Coronary artery (tissue), 2 donors: ENCODE measurements around the gene PLEKHG5.

Experiments
- DNase-seq: peaks from one replicate; pipeline ENCODE4 v3.0.0-alpha.2; 2017; ENCODE audit warnings: low spot score
- H3K27ac ChIP-seq, 2 donors: fragments of 200-600 bp; sonication (generic); one replicate each; pipeline ENCODE4 v1.5.1; 2016 to 2019
- H3K4me3 ChIP-seq: fragments of 200-600 bp; sonication (generic); 2 replicates; pipeline ENCODE4 v1.5.1; 2016; ENCODE audit warnings: mild to moderate bottlenecking, moderate library complexity
- TF ChIP-seq, protein P1 (sequence below): fragments of 200-600 bp; sonication (generic); IDR thresholded peaks from one replicate; pipeline ENCODE4 v1.5.1; 2019; ENCODE audit warnings: antibody characterized with exemption

Gene PLEKHG5

DNA sequence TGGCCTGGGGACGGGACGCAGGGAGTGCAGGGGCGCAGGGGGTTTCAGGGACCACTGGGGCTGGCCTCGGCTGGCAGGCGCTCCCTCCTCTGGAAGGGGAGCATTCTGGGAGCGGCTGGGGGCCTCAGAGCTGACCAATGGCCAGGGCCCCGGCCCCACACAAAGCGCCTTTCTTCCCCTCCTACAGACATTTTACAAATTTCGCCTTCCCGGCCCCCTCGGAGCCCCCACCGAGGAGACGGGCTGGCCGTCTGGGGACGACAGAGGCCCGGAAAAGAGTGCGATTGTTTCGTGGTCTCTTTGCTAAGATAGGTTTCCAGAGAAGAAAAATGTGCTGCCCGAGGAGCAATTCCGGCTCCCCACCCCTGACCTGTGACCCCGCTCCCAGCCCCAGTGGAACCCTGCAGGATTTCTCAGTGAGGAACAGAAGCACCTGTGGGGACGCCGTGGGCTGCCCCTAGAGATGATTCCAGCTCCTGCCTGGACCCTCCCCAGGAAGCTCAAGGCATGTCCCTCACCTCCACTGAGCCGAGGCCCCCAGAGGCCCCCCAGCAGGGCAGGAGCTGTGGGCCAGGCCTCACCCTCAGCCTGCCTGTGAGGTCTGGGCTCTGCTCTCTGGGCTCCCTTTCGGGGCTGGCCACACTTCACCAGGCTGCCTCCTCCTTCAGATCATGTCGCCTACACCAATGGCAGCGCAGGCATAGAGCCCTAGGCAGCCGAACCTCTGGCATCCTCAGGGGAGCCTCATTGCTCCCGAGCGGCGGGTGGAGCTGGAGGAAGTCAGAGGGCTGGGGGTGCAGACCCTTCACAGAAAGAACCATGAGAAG, 15.0 kb upstream of the PLEKHG5 start:
- Histone ChIP-seq H3K27ac (no peak overlapping the region), H3K4me3 (no peak overlapping the region)
- TF ChIP-seq, protein P1, sequence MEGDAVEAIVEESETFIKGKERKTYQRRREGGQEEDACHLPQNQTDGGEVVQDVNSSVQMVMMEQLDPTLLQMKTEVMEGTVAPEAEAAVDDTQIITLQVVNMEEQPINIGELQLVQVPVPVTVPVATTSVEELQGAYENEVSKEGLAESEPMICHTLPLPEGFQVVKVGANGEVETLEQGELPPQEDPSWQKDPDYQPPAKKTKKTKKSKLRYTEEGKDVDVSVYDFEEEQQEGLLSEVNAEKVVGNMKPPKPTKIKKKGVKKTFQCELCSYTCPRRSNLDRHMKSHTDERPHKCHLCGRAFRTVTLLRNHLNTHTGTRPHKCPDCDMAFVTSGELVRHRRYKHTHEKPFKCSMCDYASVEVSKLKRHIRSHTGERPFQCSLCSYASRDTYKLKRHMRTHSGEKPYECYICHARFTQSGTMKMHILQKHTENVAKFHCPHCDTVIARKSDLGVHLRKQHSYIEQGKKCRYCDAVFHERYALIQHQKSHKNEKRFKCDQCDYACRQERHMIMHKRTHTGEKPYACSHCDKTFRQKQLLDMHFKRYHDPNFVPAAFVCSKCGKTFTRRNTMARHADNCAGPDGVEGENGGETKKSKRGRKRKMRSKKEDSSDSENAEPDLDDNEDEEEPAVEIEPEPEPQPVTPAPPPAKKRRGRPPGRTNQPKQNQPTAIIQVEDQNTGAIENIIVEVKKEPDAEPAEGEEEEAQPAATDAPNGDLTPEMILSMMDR, result no peak
- DNase-seq, result no peak

DNA sequence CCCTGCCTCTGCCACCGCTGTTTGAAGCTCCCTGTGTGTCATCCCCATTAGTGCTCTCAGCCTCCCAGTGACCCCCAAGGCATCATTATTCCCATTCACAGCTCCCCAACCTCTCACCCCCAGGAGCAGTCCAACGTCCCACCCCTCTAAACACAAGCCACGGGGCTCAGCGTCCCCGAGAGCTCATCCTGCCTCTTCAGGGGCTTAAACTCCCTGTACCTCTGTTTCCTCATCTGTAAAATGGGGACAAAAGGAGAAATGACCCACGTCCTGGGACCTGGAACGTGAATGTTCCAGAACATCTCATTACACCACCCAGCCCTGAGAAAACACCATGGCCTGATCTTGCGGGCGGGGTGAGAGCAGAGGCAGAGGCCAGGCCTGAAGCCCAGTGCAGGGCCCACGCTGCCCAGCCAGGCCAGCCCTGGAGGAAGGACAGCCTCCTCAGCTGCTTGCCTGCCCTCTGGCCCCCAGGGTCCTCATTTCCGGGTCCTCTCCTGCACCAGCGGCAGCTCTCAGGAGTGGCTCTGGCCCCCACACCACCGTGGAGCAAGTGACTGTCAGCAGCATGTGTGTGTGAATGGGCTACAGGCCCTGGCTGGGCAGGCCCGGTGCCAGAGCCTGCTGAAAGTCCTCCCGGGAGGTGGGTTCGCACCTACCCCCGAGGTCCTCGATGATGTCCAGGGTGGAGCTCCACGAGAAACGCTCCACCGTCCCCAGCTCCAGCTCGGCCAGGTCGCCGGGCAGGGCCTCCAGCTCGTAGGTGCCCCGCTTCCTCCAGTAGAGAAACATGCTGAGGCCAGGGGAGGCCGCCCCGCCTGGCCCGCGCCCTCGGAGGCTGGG, 14.1 kb upstream of the PLEKHG5 start:
- no peak overlapping the region for H3K4me3 ChIP-seq
- H3K27ac ChIP-seq, result no peak overlapping the region
- DNase-seq, result no peak
- TF ChIP-seq, protein P1, result no peak

DNA sequence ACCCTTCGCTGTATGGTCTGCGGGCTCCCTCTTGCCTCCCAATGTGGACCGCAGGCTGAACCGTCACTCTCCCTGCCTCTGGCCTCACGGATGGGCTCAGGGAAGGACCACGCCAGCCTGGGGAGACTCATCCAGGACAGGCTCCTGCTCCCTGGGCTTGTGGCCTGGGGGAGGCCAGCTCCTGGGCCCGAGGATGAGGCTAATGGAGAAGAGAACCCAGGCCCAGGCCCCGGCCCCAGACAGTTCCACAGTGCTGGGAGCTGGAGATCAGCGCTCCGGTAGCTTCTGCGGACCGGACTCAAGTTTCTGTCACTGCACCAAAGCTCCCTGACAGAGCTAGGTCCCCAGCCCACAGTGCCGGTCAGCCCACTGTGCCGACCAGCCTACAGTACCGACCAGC, 13.4 kb upstream of the PLEKHG5 start:
- no peak overlapping the region for H3K4me3 ChIP-seq
- H3K27ac ChIP-seq, result no peak overlapping the region
- DNase-seq, result no peak
- TF ChIP-seq, protein P1, result no peak

DNA sequence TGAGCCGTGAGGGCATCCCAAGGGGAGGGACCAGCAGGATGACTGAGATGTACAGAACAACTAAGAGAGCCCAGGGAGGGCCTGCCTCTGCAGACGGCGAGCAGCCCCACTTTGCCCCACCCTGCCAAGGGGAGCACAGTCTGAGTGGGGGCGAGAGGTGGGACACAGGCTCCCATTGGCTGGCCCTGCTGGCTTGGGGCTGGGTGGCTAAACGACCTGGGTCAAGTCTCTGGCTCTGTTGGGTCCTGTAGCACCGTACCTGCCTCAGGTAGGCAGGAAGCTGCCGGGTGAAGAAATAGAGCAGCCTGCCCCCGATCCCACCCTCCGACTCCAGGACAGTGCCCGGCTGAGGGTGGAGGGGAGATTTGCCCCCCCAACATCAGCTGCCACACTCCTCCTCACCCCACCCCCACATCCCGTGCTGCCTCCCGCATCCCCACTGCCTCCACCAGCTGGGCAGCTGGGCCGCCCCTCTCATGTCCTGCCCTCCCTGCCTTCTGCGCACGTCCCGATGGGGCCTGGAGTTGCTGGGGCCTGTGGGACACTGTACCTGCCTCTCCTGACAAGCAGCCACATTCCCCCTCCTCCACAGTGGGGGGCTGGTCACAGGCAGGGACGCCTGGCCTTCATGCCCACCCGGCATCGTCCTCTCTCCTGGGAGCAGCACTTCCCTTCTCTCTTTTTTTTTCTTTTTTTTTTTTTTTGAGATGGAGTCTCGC, 12.6 kb upstream of the PLEKHG5 start:
- TF ChIP-seq, protein P1, result no peak
- no peak overlapping the region for H3K27ac ChIP-seq
- H3K4me3 ChIP-seq, result no peak overlapping the region
- DNase-seq, result no peak

DNA sequence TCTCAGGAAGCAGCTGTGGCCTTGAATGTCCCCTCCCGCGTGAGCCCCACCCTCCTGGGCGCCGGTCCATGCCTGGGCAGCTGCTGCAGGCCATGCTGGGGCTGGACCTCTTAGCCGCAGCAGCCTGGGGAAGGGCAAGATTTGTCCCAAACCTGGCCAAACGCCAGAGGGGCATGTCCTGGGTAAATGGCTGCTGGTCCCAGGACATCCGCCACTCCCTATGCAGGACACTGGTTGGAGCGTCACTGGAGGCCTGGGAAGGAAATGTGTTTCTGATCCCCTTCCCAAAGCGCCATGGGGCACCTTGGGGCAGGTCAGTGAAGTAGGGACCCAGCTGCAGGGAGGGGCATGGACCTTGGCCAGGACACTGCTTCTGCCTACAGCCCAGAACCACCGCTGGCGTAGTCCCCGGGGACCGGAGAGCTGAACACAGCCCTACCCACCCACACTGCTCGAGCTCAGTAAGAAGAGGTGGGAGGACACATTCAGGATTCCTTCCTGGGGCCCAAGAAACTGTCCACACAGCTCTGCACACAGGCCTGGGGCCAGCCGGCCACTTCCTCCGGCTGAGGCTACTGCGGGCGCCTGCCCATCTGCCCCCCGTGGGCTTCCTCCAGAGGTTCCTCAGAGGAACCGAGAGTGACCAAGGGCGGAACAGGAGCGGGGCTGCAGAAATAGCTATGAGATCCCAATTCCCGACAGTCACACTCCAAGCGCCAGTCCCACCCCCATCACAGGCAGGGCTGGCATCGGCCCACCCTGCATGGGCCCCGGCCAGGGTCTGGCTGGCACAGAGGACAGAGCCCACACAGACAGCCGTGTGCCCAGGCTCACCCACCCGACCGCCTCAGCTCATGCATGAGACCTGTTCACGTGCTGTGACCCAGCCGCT, 10.8 kb upstream of the PLEKHG5 start:
- peak overlapping the region; percentile 64 to 94 for H3K27ac ChIP-seq
- TF ChIP-seq, protein P1, result no peak
- peak overlapping the region; percentile 41 for H3K4me3 ChIP-seq
- DNase-seq, result peak; percentile 88

DNA sequence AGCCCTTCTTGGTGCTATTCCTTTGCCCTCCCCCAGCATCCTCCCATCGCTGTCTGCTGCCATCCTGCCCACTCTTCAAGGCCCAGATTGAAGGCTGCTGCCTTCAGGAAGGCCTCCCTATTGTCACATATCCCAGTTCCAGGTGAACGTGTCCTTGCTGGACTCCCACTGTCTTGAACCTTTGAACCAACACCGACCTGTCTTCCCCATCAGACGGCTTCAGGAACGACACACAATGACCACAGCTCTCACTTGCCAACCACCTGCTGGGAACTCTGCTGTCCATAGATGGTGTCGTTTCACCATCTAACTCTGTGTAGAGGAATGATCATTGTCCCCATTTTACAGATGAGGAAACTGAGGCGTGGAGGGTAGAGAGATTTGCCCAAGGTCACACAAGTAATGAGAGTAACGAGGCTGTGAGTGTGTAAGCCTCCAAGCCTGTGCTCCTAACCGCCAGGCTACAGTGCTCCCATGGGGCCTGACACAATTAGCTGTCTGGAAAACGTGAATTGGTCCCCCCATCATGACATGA, 9.9 kb upstream of the PLEKHG5 start:
- TF ChIP-seq, protein P1, result no peak
- DNase-seq, result no peak
- Histone ChIP-seq H3K27ac (peak overlapping the region; percentile 64 to 94), H3K4me3 (peak overlapping the region; percentile 22)
